Loucy (cell line): ENCODE results near the gene KLC1.

Experiments used
- H2AFZ ChIP-seq: fragments of 200-600 bp; sonication (generic); 2 replicates; pipeline ENCODE4 v1.6.0; 2016; ENCODE audit warnings: antibody characterized with exemption, mild to moderate bottlenecking, low read length, moderate library complexity
- H3F3A ChIP-seq: fragments of 200-600 bp; 2 replicates; pipeline ENCODE4 v1.6.0; 2016; ENCODE audit warnings: antibody characterized with exemption, low read depth, mild to moderate bottlenecking
- H3K27me3 ChIP-seq: fragments of 200-600 bp; sonication (generic); 2 replicates; pipeline ENCODE4 v1.6.1; 2014; ENCODE audit warnings: low read length, mild to moderate bottlenecking; ENCODE audit not compliant: insufficient read depth, poor library complexity, severe bottlenecking
- H3K36me3 ChIP-seq: fragments of 200-600 bp; sonication (generic); 2 replicates; pipeline ENCODE4 v1.6.1; 2016; ENCODE audit warnings: low read length; ENCODE audit not compliant: insufficient read depth
- H3K4me1 ChIP-seq: fragments of 200-600 bp; sonication (generic); 2 replicates; pipeline ENCODE4 v1.5.1; 2014; ENCODE audit warnings: low read length, mild to moderate bottlenecking; ENCODE audit not compliant: insufficient read depth, poor library complexity, severe bottlenecking
- H3K4me2 ChIP-seq: fragments of 200-600 bp; sonication (generic); 2 replicates; pipeline ENCODE4 v1.6.0; 2014; ENCODE audit warnings: antibody characterized with exemption, low read length, low read depth, mild to moderate bottlenecking; ENCODE audit not compliant: poor library complexity, severe bottlenecking
- H3K4me3 ChIP-seq: fragments of 200-600 bp; sonication (generic); 2 replicates; pipeline ENCODE4 v1.5.1; 2014; ENCODE audit warnings: low read length, mild to moderate bottlenecking, mixed read lengths; ENCODE audit not compliant: poor library complexity, severe bottlenecking
- H3K79me2 ChIP-seq: fragments of 200-600 bp; sonication (generic); 2 replicates; pipeline ENCODE4 v1.6.1; 2014; ENCODE audit warnings: low read length; ENCODE audit not compliant: insufficient read depth
- H3K9ac ChIP-seq: fragments of 200-600 bp; sonication (generic); 2 replicates; pipeline ENCODE4 v1.6.0; 2014; ENCODE audit warnings: mild to moderate bottlenecking, low read depth, low read length, moderate library complexity; ENCODE audit not compliant: poor library complexity, severe bottlenecking
- H3K9me2 ChIP-seq: fragments of 200-600 bp; sonication (generic); replicated peaks from 2 replicates; pipeline ENCODE4 v1.6.1; 2016; ENCODE audit warnings: low read depth, low read length, mixed read lengths
- H3K9me3 ChIP-seq: fragments of 200-600 bp; sonication (generic); 2 replicates; pipeline ENCODE4 v1.6.1; 2014; ENCODE audit warnings: mild to moderate bottlenecking, antibody characterized with exemption, low read length, low read depth; ENCODE audit not compliant: insufficient read depth
- H4K20me1 ChIP-seq: fragments of 200-600 bp; sonication (generic); 2 replicates; pipeline ENCODE4 v1.6.0; 2014; ENCODE audit warnings: antibody characterized with exemption, low read length, mild to moderate bottlenecking; ENCODE audit not compliant: insufficient read depth, poor library complexity, severe bottlenecking
- CTCF ChIP-seq: fragments of 200-600 bp; sonication (generic); conservative IDR thresholded peaks from 2 replicates; pipeline ENCODE4 v1.5.1; 2014; ENCODE audit warnings: mild to moderate bottlenecking, antibody characterized with exemption, low read length
- EZH2phosphoT487 ChIP-seq: fragments of 200-600 bp; IDR thresholded peaks from 2 replicates; pipeline ENCODE4 v1.6.1; 2018; ENCODE audit warnings: antibody characterized with exemption, mild to moderate bottlenecking, moderate library complexity, borderline replicate concordance

KLC1 gene

GRCh38 chr14:103656031-103656755 lies 27.2 kb downstream of the KLC1 start:
- Histone ChIP-seq H3K9me3 (no peaks in the 10 kb centered on the region), H3K36me3 (peaks cover 67% of the 10 kb centered on the region; the same call in 1 of the 2 replicates), H3K9me2 (no peaks in the 10 kb centered on the region), H3K4me3 (no peak overlapping the region), H3F3A (no peaks in the 10 kb centered on the region), H3K9ac (no peak overlapping the region), H3K4me1 (no peaks in the 10 kb centered on the region), H3K4me2 (no peak overlapping the region), H4K20me1 (peaks cover 15% of the 10 kb centered on the region), H3K27me3 (no peaks in the 10 kb centered on the region), H2AFZ (no peak overlapping the region), H3K79me2 (peaks cover 24% of the 10 kb centered on the region)
- no peak for TF ChIP-seq EZH2phosphoT487
- TF ChIP-seq CTCF = no peak

GRCh38 chr14:103656756-103657133 lies 27.7 kb downstream of the KLC1 start:
- Histone ChIP-seq H3K27me3 (no peaks in the 10 kb centered on the region), H3K9me2 (no peaks in the 10 kb centered on the region), H3K79me2 (peaks cover 18% of the 10 kb centered on the region), H3K9me3 (no peaks in the 10 kb centered on the region), H3K4me1 (no peaks in the 10 kb centered on the region), H4K20me1 (peaks cover 10% of the 10 kb centered on the region), H2AFZ (no peak overlapping the region), H3K36me3 (peaks cover 72% of the 10 kb centered on the region; the same call in 1 of the 2 replicates), H3K4me2 (no peak overlapping the region), H3K4me3 (no peak overlapping the region), H3F3A (no peaks in the 10 kb centered on the region), H3K9ac (no peak overlapping the region)
- no peak for TF ChIP-seq EZH2phosphoT487
- TF ChIP-seq CTCF = no peak

GRCh38 chr14:103657471-103657870 lies 28.5 kb downstream of the KLC1 start:
- Histone ChIP-seq H3K4me3 (no peak overlapping the region), H3K79me2 (peaks cover 11% of the 10 kb centered on the region; the same call in 1 of the 2 replicates), H3F3A (no peaks in the 10 kb centered on the region)

More at GRCh38 chr14:103657471-103657870, 28.5 kb downstream of the KLC1 start:
- no peak overlapping the region for H3K9ac ChIP-seq
- no peaks in the 10 kb centered on the region for H3K9me3 ChIP-seq
- H3K4me1 ChIP-seq = no peaks in the 10 kb centered on the region
- H4K20me1 ChIP-seq = peaks cover 4% of the 10 kb centered on the region
- no peak for TF ChIP-seq CTCF
- no peak for TF ChIP-seq EZH2phosphoT487
- H3K36me3 ChIP-seq = peaks cover 78% of the 10 kb centered on the region; the same call in 1 of the 2 replicates
- H3K27me3 ChIP-seq = no peaks in the 10 kb centered on the region
- no peak overlapping the region for H3K4me2 ChIP-seq
- no peak overlapping the region for H2AFZ ChIP-seq
- H3K9me2 ChIP-seq = no peaks in the 10 kb centered on the region
